ENCODE results near the gene HSPB6. TPM values are rescaled to one million over a fixed set of nuclear protein-coding genes. Genes with fewer than 3 reads are reported as not detected.

The HSPB6 gene
- total RNA-seq, 1 experiment from 2014 or later: 0.71 TPM

DNA sequence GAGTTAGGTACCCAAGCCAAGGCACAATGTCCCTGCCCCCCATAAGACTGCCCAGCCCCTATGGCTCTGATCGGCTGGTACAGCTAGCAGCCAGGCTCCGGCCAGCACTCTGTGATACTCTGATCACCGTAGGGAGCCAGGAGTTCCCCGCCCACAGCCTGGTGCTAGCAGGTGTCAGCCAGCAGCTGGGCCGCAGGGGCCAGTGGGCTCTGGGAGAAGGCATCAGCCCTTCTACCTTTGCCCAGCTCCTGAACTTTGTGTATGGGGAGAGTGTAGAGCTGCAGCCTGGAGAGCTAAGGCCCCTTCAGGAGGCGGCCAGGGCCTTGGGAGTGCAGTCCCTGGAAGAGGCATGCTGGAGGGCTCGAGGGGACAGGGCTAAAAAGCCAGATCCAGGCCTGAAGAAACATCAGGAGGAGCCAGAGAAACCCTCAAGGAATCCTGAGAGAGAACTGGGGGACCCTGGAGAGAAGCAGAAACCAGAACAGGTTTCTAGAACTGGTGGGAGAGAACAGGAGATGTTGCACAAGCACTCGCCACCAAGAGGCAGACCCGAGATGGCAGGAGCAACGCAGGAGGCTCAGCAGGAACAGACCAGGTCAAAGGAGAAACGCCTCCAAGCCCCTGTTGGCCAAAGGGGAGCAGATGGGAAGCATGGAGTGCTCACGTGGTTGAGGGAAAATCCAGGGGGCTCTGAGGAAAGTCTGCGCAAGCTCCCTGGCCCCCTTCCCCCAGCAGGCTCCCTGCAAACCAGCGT is 42.1 kb downstream of the HSPB6 start:
- no peak for TF ChIP-seq CTCF (IDR thresholded peaks at IDR 0.05; ENCODE audit: unreplicated experiment)
- H3K9me3 Mint-ChIP-seq (ENCODE audit: low read depth, unreplicated experiment): no peaks in the 10 kb centered on the region
- H3K27me3 Mint-ChIP-seq (ENCODE audit: unreplicated experiment): peaks cover 47% of the 10 kb centered on the region
- CTCF ChIA-PET: interaction anchor here (1.3 kb wide), 1 partner anchor 13 kb away, joined by 3 read pairs; no protein-coding TSS in a partner anchor
- H3K4me3 Mint-ChIP-seq (ENCODE audit: low read depth, unreplicated experiment): peak overlapping the region; percentile 77
- no peak for DNase-seq
- H3K27ac Mint-ChIP-seq (ENCODE audit: unreplicated experiment): peak overlapping the region; percentile 43
- BruUV-seq (replicated peaks): no TSS peak
- H3K36me3 Mint-ChIP-seq (ENCODE audit: insufficient read depth, unreplicated experiment): peaks cover 39% of the 10 kb centered on the region
- H3K4me1 Mint-ChIP-seq (ENCODE audit: low read depth, unreplicated experiment): peaks cover 25% of the 10 kb centered on the region
- intact Hi-C loops (cut with micrococcal nuclease; ENCODE audit: unreplicated experiment): no loop called here

DNA sequence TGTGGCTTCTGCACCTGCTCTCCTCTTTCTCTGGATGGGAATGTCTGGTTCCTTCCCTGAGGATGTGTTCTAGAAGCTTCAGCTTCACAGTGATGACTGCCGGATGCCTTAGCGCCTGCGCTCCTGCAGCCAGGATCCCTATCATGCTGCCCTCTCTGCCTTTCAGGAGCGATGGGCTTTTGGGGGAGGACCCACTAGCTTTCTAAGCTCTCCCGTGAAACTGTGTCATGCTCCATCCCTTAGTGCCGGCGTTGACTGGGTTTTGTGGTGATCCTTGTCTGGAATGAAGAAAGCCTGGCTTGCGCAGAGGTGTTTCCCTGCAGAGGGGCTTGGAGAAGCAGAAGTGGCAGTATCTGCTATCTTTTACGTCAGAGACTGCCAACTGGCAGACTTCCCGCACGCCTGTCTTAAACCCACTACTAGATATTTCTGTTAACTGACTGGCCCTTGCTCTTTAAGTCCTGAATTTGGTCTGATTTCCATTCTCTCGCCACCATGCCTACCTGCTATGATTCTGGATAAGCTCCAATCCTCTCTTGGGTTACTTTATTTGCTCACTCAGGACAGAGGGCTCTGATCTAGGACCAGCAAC is 42.8 kb downstream of the HSPB6 start:
- Mint-ChIP-seq H3K27ac (ENCODE audit: unreplicated experiment) (no peak overlapping the region), H3K4me1 (ENCODE audit: low read depth, unreplicated experiment) (peaks cover 18% of the 10 kb centered on the region), H3K9me3 (ENCODE audit: low read depth, unreplicated experiment) (no peaks in the 10 kb centered on the region), H3K27me3 (ENCODE audit: unreplicated experiment) (peaks cover 48% of the 10 kb centered on the region), H3K4me3 (ENCODE audit: low read depth, unreplicated experiment) (no peak overlapping the region), H3K36me3 (ENCODE audit: insufficient read depth, unreplicated experiment) (peaks cover 32% of the 10 kb centered on the region)
- no TSS peak for BruUV-seq (replicated peaks)
- intact Hi-C loops (cut with micrococcal nuclease; ENCODE audit: unreplicated experiment): no loop called here
- TF ChIP-seq CTCF (IDR thresholded peaks at IDR 0.05; ENCODE audit: unreplicated experiment): no peak
- no peak for DNase-seq
- CTCF ChIA-PET: interaction anchor here (1.3 kb wide), 1 partner anchor 12 kb away, joined by 3 read pairs; no protein-coding TSS in a partner anchor

GRCh38 chr19:35713506-35713850 is 43.4 kb downstream of the HSPB6 start:
- BruUV-seq (replicated peaks): no TSS peak
- intact Hi-C loops (cut with micrococcal nuclease; ENCODE audit: unreplicated experiment): no loop called here

More at GRCh38 chr19:35713506-35713850, 43.4 kb downstream of the HSPB6 start:
- H3K27me3 Mint-ChIP-seq (ENCODE audit: unreplicated experiment): peaks cover 53% of the 10 kb centered on the region
- DNase-seq: no peak
- TF ChIP-seq CTCF (IDR thresholded peaks at IDR 0.05; ENCODE audit: unreplicated experiment): no peak
- H3K27ac Mint-ChIP-seq (ENCODE audit: unreplicated experiment): no peak overlapping the region
- peaks cover 26% of the 10 kb centered on the region for H3K36me3 Mint-ChIP-seq (ENCODE audit: insufficient read depth, unreplicated experiment)
- CTCF ChIA-PET: no interaction called here
- no peak overlapping the region for H3K4me3 Mint-ChIP-seq (ENCODE audit: low read depth, unreplicated experiment)
- peaks cover 18% of the 10 kb centered on the region for H3K4me1 Mint-ChIP-seq (ENCODE audit: low read depth, unreplicated experiment)
- no peaks in the 10 kb centered on the region for H3K9me3 Mint-ChIP-seq (ENCODE audit: low read depth, unreplicated experiment)
